Karpas-422 (cell line): ENCODE data around the gene TIMM22. TPM values are rescaled to one million over a fixed set of nuclear protein-coding genes. Genes with fewer than 3 reads are reported as not detected.
"Not testable (repeated sequence)": the region's sequence is repeated elsewhere in the genome, so short reads cannot be mapped to it uniquely, and the experiment has no call there.

Experiments used
- DNase-seq: peaks from one replicate; pipeline ENCODE4 v3.0.0-alpha.2; 2015
- H2AFZ ChIP-seq: fragments of 200-600 bp; sonication (generic); 2 replicates; pipeline ENCODE4 v1.6.1; 2014; ENCODE audit warnings: antibody characterized with exemption, low read length, mixed read lengths
- H3K27ac ChIP-seq: fragments of 200-600 bp; sonication (generic); 2 replicates; pipeline ENCODE4 v1.5.1; 2014; ENCODE audit warnings: mild to moderate bottlenecking, low read length, moderate library complexity
- H3K27me3 ChIP-seq: fragments of 200-600 bp; sonication (generic); 2 replicates; pipeline ENCODE4 v1.6.1; 2014; ENCODE audit warnings: low read length, mixed read lengths
- H3K36me3 ChIP-seq: fragments of 200-600 bp; sonication (generic); 2 replicates; pipeline ENCODE4 v1.6.1; 2014; ENCODE audit warnings: low read length, mixed read lengths; ENCODE audit not compliant: insufficient read depth
- H3K4me1 ChIP-seq: fragments of 200-600 bp; sonication (generic); 2 replicates; pipeline ENCODE4 v1.6.1; 2014; ENCODE audit warnings: mild to moderate bottlenecking, low read length, mixed read lengths
- H3K4me2 ChIP-seq: fragments of 200-600 bp; sonication (generic); 2 replicates; pipeline ENCODE4 v1.6.1; 2014; ENCODE audit warnings: low read length, low read depth, mild to moderate bottlenecking; ENCODE audit not compliant: poor library complexity, severe bottlenecking
- H3K4me3 ChIP-seq: fragments of 200-600 bp; sonication (generic); 2 replicates; pipeline ENCODE4 v1.5.1; 2014; ENCODE audit warnings: mild to moderate bottlenecking, antibody characterized with exemption, low read length, mixed read lengths
- H3K79me2 ChIP-seq: fragments of 200-600 bp; sonication (generic); 2 replicates; pipeline ENCODE4 v1.6.1; 2014; ENCODE audit warnings: mild to moderate bottlenecking, low read length, mixed read lengths
- H3K9ac ChIP-seq: fragments of 200-600 bp; sonication (generic); 2 replicates; pipeline ENCODE4 v1.6.0; 2014; ENCODE audit warnings: low read length
- H3K9me2 ChIP-seq: fragments of 200-600 bp; sonication (generic), shearing (Covaris generic); replicated peaks from 2 replicates; pipeline ENCODE4 v1.6.0; 2014; ENCODE audit warnings: mild to moderate bottlenecking, low read length, moderate library complexity; ENCODE audit not compliant: insufficient read depth
- H3K9me3 ChIP-seq: fragments of 300-700, 200-600 bp; sonication (generic); 2 replicates; pipeline ENCODE4 v1.6.1; 2014; ENCODE audit warnings: low read length, mixed read lengths
- H4K20me1 ChIP-seq: fragments of 200-600 bp; sonication (generic); 2 replicates; pipeline ENCODE4 v1.6.1; 2014; ENCODE audit warnings: mild to moderate bottlenecking, antibody characterized with exemption, low read length, low read depth; ENCODE audit not compliant: insufficient read depth
- total RNA-seq: library from RNA; depleted of rRNA; stranded (reverse); fragments of >200 nt; shearing (Covaris generic); gene quantifications from 2 replicates; pipeline ENCODE4 v1.2.3, GENCODE V29; 2014; ENCODE audit warnings: low replicate concordance

Gene TIMM22
- total RNA-seq, 1 experiment from 2014 or later = 4.7 TPM

- H3K9ac ChIP-seq = no peak overlapping the region
- H3K36me3 ChIP-seq = peaks cover 21% of the 10 kb centered on the region; the same call in 1 of the 2 replicates
- peaks cover 4% of the 10 kb centered on the region for H3K79me2 ChIP-seq
- DNase-seq = no peak
- H3K4me2 ChIP-seq = no peak overlapping the region
- H3K4me1 ChIP-seq = no peaks in the 10 kb centered on the region
- no peak overlapping the region for H2AFZ ChIP-seq
- no peak overlapping the region for H3K27ac ChIP-seq
- H3K9me2 ChIP-seq = no peaks in the 10 kb centered on the region
- no peaks in the 10 kb centered on the region for H3K9me3 ChIP-seq
- no peaks in the 10 kb centered on the region for H3K27me3 ChIP-seq
- peaks cover 8% of the 10 kb centered on the region; the same call in 1 of the 2 replicates for H4K20me1 ChIP-seq
- no peak overlapping the region for H3K4me3 ChIP-seq
These were observed 41.7 kb downstream of the TIMM22 start for GRCh38 chr17:1038459-1039122.

- Histone ChIP-seq H3K36me3 (peaks cover 20% of the 10 kb centered on the region; the same call in 1 of the 2 replicates), H2AFZ (no peak overlapping the region), H3K4me2 (no peak overlapping the region), H3K4me1 (no peaks in the 10 kb centered on the region), H3K27me3 (no peaks in the 10 kb centered on the region), H3K9me3 (no peaks in the 10 kb centered on the region), H3K4me3 (no peak overlapping the region), H3K9ac (no peak overlapping the region), H3K79me2 (peaks cover 4% of the 10 kb centered on the region), H3K27ac (no peak overlapping the region), H3K9me2 (no peaks in the 10 kb centered on the region), H4K20me1 (peaks cover 8% of the 10 kb centered on the region; the same call in 1 of the 2 replicates)
- no peak for DNase-seq
These were observed 42.2 kb downstream of the TIMM22 start for GRCh38 chr17:1039123-1039507.

- no peaks in the 10 kb centered on the region for H3K4me1 ChIP-seq
These were observed 42.7 kb downstream of the TIMM22 start for GRCh38 chr17:1039511-1040215.

GRCh38 chr17:1040216-1040600, 43.3 kb downstream of the TIMM22 start:
- H3K9me2 ChIP-seq = no peaks in the 10 kb centered on the region
- peaks cover 18% of the 10 kb centered on the region; the same call in 1 of the 2 replicates for H3K36me3 ChIP-seq
- H3K27me3 ChIP-seq = no peaks in the 10 kb centered on the region
- no peak overlapping the region for H3K4me3 ChIP-seq
- no peak overlapping the region for H3K4me2 ChIP-seq
- no peak overlapping the region for H3K9ac ChIP-seq
- H3K79me2 ChIP-seq = no peaks in the 10 kb centered on the region
- H3K4me1 ChIP-seq = no peaks in the 10 kb centered on the region
- DNase-seq = no peak
- H3K27ac ChIP-seq = no peak overlapping the region
- H3K9me3 ChIP-seq = no peaks in the 10 kb centered on the region
- H4K20me1 ChIP-seq = no peaks in the 10 kb centered on the region
- no peak overlapping the region for H2AFZ ChIP-seq

More at GRCh38 chr17:1039511-1040215, 42.7 kb downstream of the TIMM22 start:
- no peak overlapping the region for H3K27ac ChIP-seq
- H3K4me3 ChIP-seq = no peak overlapping the region
- no peaks in the 10 kb centered on the region for H3K27me3 ChIP-seq
- no peak overlapping the region for H3K4me2 ChIP-seq
- H3K36me3 ChIP-seq = peaks cover 16% of the 10 kb centered on the region; the same call in 1 of the 2 replicates
- H3K9me3 ChIP-seq = no peaks in the 10 kb centered on the region
- no peaks in the 10 kb centered on the region for H3K9me2 ChIP-seq
- H2AFZ ChIP-seq = no peak overlapping the region
- DNase-seq = no peak
- no peak overlapping the region for H3K9ac ChIP-seq
- peaks cover 2% of the 10 kb centered on the region; the same call in 1 of the 2 replicates for H3K79me2 ChIP-seq
- 0 out of 2 replicates have a peak, but pooled peaks cover 2% of the 10 kb centered on the region for H4K20me1 ChIP-seq

DNA sequence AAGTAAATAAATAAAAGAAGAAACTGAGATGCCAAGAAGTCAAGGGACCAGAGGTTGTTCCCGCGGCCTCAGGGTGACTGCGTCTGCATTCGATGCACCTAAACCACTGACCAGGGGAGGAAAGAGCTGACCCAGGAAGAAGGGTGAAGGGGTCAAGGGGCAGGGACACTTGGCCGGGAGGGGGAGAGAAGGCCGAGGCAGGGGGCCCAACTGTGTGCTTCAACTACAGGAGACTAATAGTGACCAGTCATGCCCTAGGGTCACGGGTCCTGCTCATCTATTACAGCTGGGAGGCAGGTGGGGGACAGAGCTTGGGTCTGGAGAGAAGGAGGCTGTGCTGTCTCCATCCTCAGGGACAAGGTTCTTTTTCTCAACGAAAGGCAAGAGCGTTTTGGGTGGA, 44.8 kb downstream of the TIMM22 start:
- no peaks in the 10 kb centered on the region for H3K9me2 ChIP-seq
- no peak overlapping the region for H3K4me2 ChIP-seq
- H3K4me1 ChIP-seq = no peaks in the 10 kb centered on the region
- peaks cover 18% of the 10 kb centered on the region; the same call in 1 of the 2 replicates for H3K36me3 ChIP-seq
- H3K27ac ChIP-seq = no peak overlapping the region
- H3K79me2 ChIP-seq = no peaks in the 10 kb centered on the region
- H3K9ac ChIP-seq = no peak overlapping the region
- H3K27me3 ChIP-seq = no peaks in the 10 kb centered on the region
- DNase-seq = no peak
- no peak overlapping the region for H2AFZ ChIP-seq
- no peaks in the 10 kb centered on the region for H4K20me1 ChIP-seq
- no peaks in the 10 kb centered on the region for H3K9me3 ChIP-seq
- no peak overlapping the region for H3K4me3 ChIP-seq

DNA sequence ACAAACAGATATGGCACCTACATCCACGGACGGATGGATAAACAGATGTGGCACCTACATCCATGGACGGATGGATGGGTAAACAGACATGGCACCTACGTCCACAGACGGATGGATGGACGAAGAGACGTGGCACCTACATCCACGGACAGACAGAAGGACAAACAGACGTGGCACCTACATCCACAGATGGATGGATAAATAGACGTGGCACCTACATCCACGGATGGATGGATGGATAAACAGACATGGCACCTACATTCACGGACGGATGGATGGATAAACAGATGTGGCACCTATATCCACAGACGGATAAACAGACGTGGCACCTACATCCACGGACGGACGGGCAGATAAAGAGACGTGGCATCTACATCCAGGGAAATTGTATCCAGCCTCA, 45.6 kb downstream of the TIMM22 start:
- Histone ChIP-seq H3K36me3 (peaks cover 19% of the 10 kb centered on the region; the same call in 1 of the 2 replicates), H3K4me2 (no peak overlapping the region), H2AFZ (no peak overlapping the region), H4K20me1 (no peaks in the 10 kb centered on the region), H3K79me2 (no peaks in the 10 kb centered on the region), H3K4me3 (no peak overlapping the region), H3K27me3 (no peaks in the 10 kb centered on the region), H3K9me2 (no peaks in the 10 kb centered on the region), H3K27ac (no peak overlapping the region), H3K4me1 (no peaks in the 10 kb centered on the region), H3K9me3 (no peaks in the 10 kb centered on the region), H3K9ac (no peak overlapping the region)
- DNase-seq = no peak

- Histone ChIP-seq H3K9me3 (no peaks in the 10 kb centered on the region), H3K4me2 (no peak overlapping the region), H3K9ac (no peak overlapping the region), H4K20me1 (no peaks in the 10 kb centered on the region), H3K36me3 (peaks cover 22% of the 10 kb centered on the region; the same call in 1 of the 2 replicates), H3K27me3 (no peaks in the 10 kb centered on the region), H3K79me2 (no peaks in the 10 kb centered on the region), H2AFZ (no peak overlapping the region), H3K27ac (no peak overlapping the region), H3K4me1 (no peaks in the 10 kb centered on the region), H3K4me3 (no peak overlapping the region), H3K9me2 (no peaks in the 10 kb centered on the region)
- no peak for DNase-seq
These were observed 46.8 kb downstream of the TIMM22 start for GRCh38 chr17:1043601-1044251.

DNA sequence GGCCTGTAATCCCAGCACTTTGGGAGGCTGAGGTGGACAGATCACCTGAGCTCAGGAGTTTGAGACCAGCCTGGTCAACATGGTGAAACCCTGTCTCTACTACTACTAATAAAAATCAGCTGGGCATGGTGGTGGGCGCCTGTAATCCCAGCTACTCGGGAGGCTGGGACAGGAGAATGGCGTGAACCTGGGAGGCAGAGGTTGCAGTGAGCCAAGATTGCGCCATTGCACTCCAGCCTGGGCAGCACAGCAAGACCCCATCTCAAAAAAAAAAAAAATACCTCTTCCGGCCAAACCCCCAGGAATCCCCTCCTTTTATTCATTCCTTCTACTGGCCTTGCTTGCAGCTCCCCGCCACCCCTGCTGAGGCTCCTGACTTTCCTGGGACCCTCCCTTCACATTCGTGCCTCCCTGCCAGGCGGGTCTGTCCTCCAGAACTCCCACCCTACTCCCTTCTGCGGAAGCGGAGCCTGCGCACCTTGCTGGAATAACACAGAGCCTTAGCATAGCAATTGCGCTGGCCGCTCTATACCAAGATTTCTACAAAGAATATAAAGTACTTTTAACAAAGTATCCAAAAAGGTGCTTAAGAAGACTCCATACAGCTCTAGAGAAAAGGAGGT, 47.6 kb downstream of the TIMM22 start:
- not testable (repeated sequence) for H3K79me2 ChIP-seq, H3K27ac ChIP-seq, H3K9ac ChIP-seq, H3K9me3 ChIP-seq, H3K4me3 ChIP-seq, H3K9me2 ChIP-seq, H3K27me3 ChIP-seq, DNase-seq, H3K4me1 ChIP-seq, H2AFZ ChIP-seq, H4K20me1 ChIP-seq, H3K4me2 ChIP-seq
- peaks cover 20% of the 10 kb centered on the region; the same call in 1 of the 2 replicates for H3K36me3 ChIP-seq
